OCI-M2 (cell line): ENCODE results near the gene DUSP10.

Experiments
- DNase-seq: peaks from one replicate; lab custom pipeline; 2025; ENCODE audit not compliant: unreplicated experiment; lab: John Stamatoyannopoulos, UW

Gene DUSP10

DNA sequence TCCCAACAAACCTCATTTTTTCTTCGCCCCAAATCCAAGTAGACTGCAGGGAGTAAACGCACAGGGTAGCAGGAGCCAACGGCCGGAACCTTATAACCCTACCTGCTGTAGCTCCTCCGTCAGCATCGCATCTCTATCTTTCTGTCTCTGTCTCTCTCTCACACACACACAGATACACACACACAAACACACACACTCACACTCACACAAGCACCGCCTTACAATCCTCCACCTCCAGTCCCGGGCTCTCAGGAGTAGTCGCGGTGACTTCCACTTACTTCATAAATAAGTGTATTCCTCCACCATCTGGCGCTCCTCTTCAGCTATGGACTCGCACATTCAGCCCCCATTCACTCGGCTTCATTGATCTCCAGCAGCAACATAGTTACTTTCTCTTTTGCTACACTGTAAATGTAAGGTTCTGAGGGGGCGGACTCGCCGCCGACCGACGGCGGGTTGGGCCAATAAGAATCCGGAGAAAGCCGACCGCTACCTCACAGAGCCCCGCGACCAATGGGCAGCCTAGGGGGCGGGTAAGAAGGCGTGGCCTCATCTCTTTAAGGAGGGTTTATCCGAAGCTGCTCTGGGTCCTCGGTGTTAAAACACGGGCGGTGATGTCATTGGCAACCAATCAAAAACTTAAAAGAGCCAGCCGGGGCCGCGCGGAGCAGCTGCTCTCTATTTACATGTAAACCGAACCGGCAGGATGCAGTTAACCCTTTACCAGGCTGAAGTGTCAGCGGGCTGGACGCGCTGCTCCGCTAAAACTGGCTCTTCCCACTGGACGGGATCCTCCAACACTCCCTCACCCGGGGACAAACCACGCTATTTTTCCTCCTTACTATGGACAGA is at the start of gene DUSP10:
DUSP10 (minus strand) TSS at position 387 of the 852 bp plus-strand sequence. CDS start 2,345 bp downstream, outside the sequence.
- peak; percentile 73 for DNase-seq

GRCh38 chr1:221788466-221788865 is 46.6 kb upstream of the DUSP10 start:
- DNase-seq: no peak

DNA sequence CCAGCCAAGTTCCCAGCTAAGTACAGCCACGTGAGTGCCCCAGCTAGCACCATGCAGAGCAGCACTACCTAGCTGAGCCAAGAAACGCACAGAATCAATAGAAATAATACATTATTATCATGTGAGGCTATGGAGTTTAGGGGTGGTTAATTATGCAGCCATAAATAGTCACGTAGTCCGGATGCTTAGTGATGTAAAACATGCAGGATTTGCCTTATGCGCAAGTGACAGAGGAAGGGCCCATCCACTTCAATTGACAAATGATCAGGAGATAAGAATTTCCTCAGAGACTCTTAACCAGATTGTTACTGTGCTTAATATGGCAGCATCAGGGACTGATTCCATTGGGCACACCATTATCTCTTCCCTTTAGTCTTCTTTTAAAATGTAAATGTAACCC is 44.8 kb upstream of the DUSP10 start:
- DNase-seq: no peak

DNA sequence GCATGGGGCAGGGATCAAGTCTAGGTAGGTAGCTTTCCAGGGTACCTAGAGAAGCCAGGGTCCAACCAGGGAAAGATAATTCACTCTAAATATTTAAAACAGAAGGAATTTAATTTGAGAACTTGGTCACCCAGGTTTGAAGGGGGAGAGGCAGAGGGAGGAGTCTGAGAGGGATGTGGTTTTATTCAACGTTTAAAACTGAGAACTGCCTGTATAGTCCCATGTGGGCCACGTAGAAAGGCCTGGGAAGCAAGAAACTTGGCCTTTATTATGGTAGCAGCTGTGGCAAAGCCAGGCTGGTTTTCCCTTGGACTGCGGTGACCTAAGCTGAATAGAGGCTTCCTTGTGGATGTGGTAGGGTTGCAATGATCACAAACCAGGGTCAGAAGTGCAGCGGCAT is 42.0 kb upstream of the DUSP10 start:
- no peak for DNase-seq

GRCh38 chr1:221783437-221783836 is 41.5 kb upstream of the DUSP10 start:
- DNase-seq: no peak

GRCh38 chr1:221782970-221783369 is 41.1 kb upstream of the DUSP10 start:
- DNase-seq: no peak

DNA sequence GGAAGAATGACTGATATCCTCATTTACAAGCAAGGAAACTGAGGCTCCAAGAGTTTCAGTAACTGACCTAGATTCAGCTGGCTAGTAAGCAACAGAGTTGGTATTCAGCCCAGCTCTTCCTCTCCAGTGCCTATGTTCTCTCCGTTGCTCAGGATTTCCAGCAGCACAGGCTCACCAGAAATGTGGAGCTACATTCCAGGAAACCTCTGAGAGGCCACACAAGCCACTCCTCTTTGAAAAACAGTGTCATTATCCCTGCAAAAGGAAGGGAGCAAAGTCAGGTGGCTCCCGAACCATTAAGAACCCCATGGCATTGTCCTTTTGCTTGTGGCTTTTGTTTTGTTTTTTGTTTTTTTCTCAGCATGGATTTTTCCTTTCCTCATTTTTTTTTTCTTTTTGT is 40.6 kb upstream of the DUSP10 start:
- DNase-seq: no peak

GRCh38 chr1:221781102-221781755 is 39.3 kb upstream of the DUSP10 start:
- no peak for DNase-seq

DNA sequence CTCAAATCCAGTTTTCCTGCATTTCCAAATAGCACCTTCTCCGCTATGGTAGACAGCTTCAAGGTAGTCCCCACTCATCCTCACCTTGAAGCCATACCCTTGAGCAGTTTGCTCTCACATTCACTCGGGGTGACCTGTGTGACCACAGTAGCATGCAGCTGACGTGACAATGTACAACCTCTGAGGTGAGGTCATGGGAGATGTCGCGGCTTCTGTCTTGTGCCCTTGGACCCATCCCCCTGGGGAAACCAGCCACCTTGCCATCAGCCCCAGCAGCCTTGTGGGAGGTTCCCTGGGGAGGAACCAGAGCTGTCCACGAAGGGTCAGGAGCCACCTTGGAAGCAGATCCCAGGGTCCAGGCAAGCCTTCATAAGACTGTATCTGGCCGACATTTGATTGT is 38.3 kb upstream of the DUSP10 start:
- DNase-seq: no peak

DNA sequence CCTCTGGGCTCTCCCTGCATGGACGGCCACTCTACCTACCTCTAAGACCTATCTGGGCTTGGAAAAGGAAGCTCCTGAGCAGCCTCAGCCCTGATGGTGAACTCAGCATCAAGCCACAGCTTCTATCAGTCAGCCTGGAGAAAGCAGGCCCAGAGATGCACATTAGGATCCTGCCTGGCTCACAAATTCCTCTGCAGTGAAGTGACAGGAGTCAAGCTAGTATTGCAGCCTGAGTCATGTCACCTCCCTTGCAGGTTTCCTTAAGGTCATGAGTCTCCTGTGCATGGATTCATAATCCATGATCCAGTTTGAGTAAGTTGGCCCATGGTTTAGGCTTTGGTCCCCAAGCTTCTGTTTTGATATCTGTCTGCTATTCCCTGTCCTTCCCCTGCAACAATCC is 37.9 kb upstream of the DUSP10 start:
- no peak for DNase-seq

DNA sequence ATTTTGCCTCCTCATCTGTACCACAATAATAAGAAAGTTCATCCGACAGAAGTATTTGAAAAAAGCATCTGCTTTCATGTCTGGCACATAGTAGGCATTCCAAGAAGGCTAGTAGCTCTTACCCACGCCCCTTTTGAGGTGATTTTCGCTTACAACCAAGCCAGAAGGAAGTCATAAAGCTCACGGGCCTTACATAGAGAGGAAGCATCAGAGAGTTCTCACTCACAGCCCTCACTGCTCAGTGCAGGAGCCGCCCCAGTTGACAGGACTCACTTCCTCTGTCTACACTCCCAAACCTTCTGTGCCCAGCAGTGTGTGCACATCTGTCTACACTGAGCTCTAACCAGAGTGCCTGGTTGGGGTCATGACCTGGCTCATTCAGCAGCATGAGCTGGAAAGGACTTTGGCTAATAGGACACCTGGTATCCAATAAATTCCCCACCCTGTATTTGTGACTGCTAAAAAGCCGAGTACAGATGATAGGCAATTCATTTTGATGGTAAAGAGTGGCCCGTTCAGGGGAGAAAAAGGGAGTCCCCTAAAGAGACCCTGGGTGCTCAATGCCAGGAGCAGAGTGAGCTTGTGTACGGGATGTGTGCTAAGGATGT is 36.8 kb upstream of the DUSP10 start:
- DNase-seq: no peak

GRCh38 chr1:221778125-221778524 is 36.2 kb upstream of the DUSP10 start:
- no peak for DNase-seq

DNA sequence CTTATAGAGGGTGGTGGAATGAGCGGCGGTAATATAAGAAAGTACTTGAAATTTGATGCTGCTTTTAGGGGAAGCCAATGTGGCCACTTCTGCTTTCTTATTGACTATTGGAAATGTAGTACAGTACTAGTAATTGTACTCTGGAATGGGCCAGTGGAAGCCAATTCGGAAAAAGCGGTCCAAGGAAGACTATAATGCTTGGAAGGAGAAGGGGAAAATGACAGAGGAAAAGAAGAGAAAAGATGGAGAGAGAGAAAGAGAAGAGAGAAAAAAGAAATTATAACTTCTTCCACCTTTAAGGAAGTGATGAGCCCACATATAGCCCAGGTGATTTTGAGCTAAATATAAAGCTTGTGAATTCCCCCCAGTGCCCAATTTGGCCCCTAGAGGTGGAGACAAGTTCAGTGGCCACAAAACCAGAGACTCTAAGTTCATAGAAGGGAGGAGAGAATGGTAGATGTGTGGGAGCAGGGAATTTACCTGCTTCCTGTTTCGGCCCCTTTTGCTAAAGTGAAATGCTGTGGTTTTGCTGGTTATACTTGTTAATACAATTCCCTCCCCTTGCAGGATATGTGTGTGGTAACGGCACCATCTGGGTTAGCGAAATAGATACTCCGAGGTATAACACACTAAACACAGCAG is 35.7 kb upstream of the DUSP10 start:
- no peak for DNase-seq

GRCh38 chr1:221776495-221777301 is 34.8 kb upstream of the DUSP10 start:
- DNase-seq: no peak

GRCh38 chr1:221775206-221775605 is 33.3 kb upstream of the DUSP10 start:
- DNase-seq: no peak

DNA sequence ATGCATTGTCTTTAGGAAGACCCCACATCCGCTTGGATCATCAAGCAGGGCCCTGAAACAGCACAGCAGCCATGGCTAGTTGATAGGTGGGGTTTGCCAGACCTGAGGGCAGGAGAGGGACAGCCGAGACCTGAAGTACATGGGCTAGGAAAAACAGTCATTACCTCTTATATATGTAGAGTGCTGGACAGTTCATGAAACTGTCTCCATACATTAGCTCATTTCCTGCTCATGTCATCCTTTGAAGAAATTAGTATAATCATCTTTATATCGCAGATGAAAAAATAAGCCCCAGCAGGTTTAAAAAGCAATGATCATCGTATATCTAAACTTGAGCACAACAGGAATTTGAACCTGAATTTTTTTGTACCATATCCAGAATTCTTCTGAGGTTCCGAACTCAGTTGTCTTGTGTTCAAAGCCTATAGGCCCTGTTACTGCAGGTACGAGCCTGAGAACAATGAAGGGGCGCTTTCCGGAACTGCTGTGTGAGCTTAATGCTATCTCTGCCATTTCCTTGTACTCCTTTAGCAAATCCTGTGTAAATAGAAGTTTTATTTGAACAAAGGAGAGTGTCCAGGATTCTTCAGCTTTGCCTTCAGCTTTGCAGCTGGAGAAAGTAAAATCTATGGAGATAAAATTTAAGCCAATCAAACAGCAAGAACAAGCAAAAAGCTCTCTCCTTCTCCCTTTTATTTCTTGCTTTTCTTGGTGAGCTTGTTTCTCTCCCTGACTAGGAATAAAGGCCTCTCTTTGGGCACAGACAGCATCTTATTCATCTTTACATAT is 32.4 kb upstream of the DUSP10 start:
- no peak for DNase-seq

DNA sequence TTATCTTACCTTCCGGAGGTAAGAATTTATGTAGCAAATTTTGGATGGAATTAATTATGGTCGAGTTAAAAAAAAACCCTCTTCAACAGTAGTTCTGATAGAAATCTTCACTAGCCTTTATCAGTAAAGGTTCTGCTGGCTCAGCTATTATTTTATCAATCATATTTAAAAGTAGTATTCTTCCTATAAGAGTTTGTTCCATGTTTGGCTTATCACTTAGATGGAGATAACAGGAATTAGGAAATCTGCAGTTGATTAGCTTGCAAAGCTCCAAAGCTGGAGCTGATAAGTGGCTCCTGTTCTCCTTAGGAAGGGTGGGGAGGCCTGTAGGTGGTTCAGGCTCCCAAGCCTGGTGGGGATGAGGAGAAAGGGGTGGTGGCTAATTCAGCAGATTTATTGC is 31.5 kb upstream of the DUSP10 start:
- DNase-seq: no peak

GRCh38 chr1:221772117-221772516 is 30.2 kb upstream of the DUSP10 start:
- DNase-seq: no peak

DNA sequence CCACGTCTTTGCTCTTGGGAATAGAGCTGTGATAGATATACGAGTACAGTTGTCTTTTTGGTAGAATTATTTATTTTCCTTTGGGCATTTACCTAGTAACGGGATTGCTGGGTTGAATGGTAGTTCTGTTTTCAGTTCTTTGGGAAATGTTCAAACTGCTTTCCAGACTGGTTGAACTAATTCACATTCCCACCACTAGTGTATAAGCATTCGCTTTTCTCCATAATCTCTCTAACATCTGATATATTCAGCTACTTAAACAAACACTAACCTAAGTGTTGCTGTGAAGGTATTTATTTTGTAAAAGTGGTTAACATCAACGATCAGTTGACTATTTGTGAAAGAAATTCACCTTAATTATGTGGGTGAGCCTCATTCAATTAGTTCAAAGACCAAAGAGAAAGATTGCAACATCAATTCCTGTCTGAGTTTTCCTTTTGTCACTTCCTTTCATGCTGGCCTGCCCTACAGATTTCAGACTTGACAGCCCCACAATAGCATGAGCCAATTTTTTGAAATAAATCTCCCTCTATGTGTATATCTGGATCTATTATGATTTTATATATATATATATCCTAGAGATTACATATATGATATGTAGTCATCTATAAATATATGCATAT is 26.7 kb upstream of the DUSP10 start:
- no peak for DNase-seq

- DNase-seq: no peak
Measured at GRCh38 chr1:221766210-221766609, 24.3 kb upstream of the DUSP10 start.
